CD4-positive, alpha-beta T cell treated with Interleukin-6 for 4 hours (primary cell): ENCODE data around the gene SSUH2.

Experiments
- DNase-seq: peaks from one replicate; pipeline ENCODE4 v3.0.0-alpha.2; 2020; ENCODE audit warnings: mixed read lengths

SSUH2 gene

DNA sequence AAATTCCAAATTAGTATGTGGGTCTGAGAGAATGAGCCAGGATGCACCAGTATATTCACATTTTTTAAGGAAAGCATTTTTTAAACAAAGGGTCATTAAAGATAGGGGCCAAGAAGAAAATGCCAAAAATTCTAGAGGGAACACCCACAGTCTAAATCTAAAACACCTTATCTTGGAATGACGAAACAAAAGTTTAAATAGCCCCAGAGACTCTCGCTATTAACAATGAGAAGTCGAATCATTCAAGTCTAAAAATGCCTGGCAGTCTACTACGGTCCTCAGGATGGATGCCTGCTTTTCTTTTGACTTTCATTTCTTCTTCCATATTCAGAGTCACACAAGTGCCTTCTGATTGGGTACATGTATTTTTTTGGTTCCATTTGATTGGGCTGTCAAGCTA, 66.3 kb downstream of the SSUH2 start:
- no peak for DNase-seq

DNA sequence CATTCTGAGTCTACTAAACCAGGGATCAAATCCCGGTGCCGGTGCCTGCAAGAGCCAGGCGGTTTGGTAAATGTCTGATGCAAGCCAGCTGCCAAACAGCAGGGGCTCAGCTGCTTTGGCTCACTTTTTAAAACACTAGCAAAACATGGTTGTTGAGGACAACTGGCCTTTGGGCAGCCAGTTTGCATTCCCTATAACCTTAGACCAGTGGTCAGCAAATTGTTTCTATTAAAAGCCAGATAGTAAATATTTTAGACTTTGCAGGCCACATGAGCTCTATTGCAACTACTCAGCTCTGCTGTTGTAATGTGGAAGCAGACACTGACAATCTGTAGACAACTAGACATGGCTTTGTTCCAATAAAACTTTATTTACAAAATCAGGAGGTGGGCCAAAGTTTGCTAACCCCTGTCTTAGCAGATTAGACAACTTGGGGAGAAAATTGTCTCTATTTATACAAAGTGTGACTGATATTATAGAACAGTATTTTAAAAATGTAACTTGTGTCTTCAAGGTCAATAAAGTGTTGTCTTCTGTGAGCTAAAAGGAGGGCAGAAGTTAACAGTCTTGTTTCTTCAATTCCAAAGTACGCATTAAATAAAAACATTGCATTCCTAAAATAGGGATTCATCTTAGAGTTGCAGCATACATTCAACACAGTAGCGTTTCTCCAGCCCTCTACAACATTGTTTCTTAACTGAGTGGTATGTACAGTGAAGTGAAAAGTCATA, 67.6 kb downstream of the SSUH2 start:
- DNase-seq = no peak

- DNase-seq = no peak
Observed at GRCh38 chr3:8576436-8576835, 68.2 kb downstream of the SSUH2 start.

DNA sequence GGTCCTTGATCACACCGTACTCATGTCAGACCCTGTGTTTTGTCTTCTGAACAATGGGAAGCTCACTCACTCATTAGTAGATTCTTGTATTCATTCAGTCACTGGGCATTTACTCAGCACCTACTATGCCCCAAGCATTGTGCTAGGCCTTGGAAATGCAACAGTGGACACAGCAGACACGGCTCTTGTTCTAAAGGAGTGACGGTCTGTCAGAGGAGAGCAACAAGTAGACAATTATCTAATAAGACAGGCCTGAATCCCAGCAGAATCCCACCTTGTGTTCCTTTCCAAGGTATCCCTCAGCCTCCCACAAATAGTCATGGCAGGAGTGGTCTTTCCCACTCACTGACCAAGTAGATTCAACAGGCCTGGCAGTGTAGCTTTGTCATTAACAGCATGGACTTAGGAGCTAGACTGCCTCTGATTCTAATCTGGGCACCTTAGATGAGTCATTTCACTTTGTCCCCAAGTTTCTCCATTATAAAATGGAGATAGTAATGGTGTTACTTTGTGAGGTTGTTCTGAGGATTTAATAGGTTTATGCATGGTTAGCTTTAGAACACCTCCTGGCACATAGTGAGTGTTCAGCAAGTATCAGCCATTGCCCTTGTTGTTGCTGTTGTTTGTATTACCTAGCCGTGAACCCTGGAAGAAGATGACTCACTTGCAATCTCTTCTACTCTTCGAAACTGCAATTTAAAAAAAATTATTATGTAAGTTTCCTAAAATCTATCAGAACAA, 69.1 kb downstream of the SSUH2 start:
- DNase-seq = no peak

- DNase-seq = no peak
Observed at GRCh38 chr3:8574670-8575322, 69.8 kb downstream of the SSUH2 start.

GRCh38 chr3:8574040-8574669, 70.4 kb downstream of the SSUH2 start:
- DNase-seq = no peak

GRCh38 chr3:8573342-8573926, 71.2 kb downstream of the SSUH2 start:
- DNase-seq = no peak

GRCh38 chr3:8571256-8571655, 73.3 kb downstream of the SSUH2 start:
- no peak for DNase-seq
